Activated CD8-positive, alpha-beta memory T cell treated with anti-CD3 and anti-CD28 coated beads, Interleukin-2, amount 50 U/mL, for 1 hour (primary cell): ENCODE results near the gene SMAP1.

ENCODE experiments used
- DNase-seq: peaks from one replicate; pipeline ENCODE4 v3.0.0-alpha.2; 2020; ENCODE audit errors: extremely low read depth

The SMAP1 gene

GRCh38 chr6:70842541-70842940 is 174.9 kb downstream of the SMAP1 start:
- DNase-seq: no peak

- DNase-seq: no peak
Measured at GRCh38 chr6:70843328-70843918, 175.7 kb downstream of the SMAP1 start.

GRCh38 chr6:70844301-70844700 is 176.6 kb downstream of the SMAP1 start:
- no peak for DNase-seq

GRCh38 chr6:70846207-70846835 is 178.6 kb downstream of the SMAP1 start:
- DNase-seq: no peak

- no peak for DNase-seq
Measured at GRCh38 chr6:70847106-70848084, 179.7 kb downstream of the SMAP1 start.

GRCh38 chr6:70849348-70850069 is 181.8 kb downstream of the SMAP1 start:
- DNase-seq: no peak

- no peak for DNase-seq
Measured at GRCh38 chr6:70852667-70853246, 185.1 kb downstream of the SMAP1 start.

GRCh38 chr6:70857387-70858077 is 189.8 kb downstream of the SMAP1 start:
- DNase-seq: no peak

GRCh38 chr6:70860045-70860444 is 192.4 kb downstream of the SMAP1 start:
- no peak for DNase-seq

- DNase-seq: no peak
Measured at GRCh38 chr6:70860920-70861319, 193.2 kb downstream of the SMAP1 start.

- DNase-seq: no peak
Measured at GRCh38 chr6:70863343-70863742, 195.7 kb downstream of the SMAP1 start.

GRCh38 chr6:70864401-70864800 is 196.7 kb downstream of the SMAP1 start:
- no peak for DNase-seq

- DNase-seq: no peak
Measured at GRCh38 chr6:70872469-70872868, 204.8 kb downstream of the SMAP1 start.

GRCh38 chr6:70874181-70874913 is 206.7 kb downstream of the SMAP1 start:
- no peak for DNase-seq

GRCh38 chr6:70879496-70879895 is 211.8 kb downstream of the SMAP1 start:
- DNase-seq: no peak

- peak; percentile 7 for DNase-seq
Measured at GRCh38 chr6:70884074-70884983, 216.6 kb downstream of the SMAP1 start.

GRCh38 chr6:70886071-70886470 is 218.4 kb downstream of the SMAP1 start:
- no peak for DNase-seq

GRCh38 chr6:70886661-70887060 is 219.0 kb downstream of the SMAP1 start:
- no peak for DNase-seq

- no peak for DNase-seq
Measured at GRCh38 chr6:70889270-70889669, 221.6 kb downstream of the SMAP1 start.
